HG03108 (cell line): ENCODE measurements around the gene PRKN.

Experiments
- ATAC-seq: cut with Tn5 transposase; IDR thresholded peaks from one replicate; pipeline ENCODE4 v1.9.1; 2021; ENCODE audit warnings: moderate library complexity; ENCODE audit not compliant: unreplicated experiment

Gene PRKN

DNA sequence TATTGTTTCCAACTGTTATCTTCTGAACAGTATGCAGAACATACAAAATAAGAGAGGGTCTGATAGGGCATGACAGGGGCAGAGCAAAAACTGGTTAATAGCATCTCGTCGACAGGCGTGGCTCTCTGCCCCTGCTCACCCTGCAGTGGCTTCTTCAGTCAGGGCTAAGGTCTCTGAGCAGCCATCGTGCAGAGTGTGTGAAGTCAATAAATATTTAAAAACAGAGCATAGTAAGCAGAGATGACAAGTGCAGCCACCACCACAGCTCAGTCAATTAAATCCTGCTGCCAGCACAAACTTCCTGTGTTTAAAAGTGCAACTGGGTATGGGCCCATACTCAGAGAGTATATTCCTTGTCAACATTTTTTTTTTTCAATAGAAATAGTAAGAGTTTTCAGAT is 1080.3 kb downstream of the PRKN start:
- no peak for ATAC-seq

GRCh38 chr6:161644521-161644920 is 1083.0 kb downstream of the PRKN start:
- no peak for ATAC-seq

DNA sequence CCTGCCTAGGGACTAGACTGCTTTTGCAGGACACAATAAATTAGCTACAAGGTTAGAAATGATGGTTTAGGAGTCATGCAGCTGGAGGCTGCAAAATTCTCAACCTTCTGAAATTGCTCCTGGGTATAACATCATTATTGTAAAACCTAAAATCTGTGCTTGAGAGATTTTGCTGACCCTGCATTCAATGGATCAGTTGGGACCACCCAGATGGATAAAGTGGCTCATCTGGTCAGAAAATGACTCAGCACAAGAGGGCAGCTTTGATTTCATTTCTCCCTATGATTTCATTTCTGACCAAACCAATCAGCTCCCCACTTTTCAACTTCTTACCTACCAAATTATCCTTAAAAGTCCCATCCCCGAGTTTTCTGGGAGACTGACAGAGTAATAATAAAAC is 1086.4 kb downstream of the PRKN start:
- ATAC-seq, result no peak

GRCh38 chr6:161639772-161640171 is 1087.8 kb downstream of the PRKN start:
- no peak for ATAC-seq

GRCh38 chr6:161637658-161638057 is 1089.9 kb downstream of the PRKN start:
- no peak for ATAC-seq

DNA sequence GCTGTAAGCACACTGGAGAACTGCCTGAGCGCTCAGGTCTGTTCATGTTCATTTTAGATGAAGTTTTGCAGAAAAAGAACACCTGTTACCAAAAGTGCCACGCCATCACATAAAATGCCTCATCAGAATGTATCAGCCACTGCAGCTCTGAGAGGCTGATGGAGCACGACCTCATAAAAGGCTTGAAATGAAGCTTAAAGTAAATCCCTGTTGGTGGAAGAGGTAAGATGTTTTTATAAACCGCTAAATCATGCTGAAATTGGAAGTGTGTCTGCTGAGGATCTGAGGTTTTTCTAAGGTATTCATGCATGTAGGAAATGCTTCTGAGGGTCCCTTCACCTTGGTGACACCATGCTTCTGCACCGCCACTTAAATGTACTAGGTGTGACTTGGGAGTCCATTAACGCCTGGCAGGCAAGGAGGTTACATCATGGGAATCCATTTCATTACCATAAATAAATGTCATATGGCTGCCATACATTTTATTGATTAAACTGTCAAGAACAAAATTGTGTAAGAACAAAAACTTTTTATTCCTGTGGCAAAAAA is 1090.6 kb downstream of the PRKN start:
- ATAC-seq, result no peak

- ATAC-seq, result no peak
Measured at GRCh38 chr6:161635975-161636374, 1091.6 kb downstream of the PRKN start.

DNA sequence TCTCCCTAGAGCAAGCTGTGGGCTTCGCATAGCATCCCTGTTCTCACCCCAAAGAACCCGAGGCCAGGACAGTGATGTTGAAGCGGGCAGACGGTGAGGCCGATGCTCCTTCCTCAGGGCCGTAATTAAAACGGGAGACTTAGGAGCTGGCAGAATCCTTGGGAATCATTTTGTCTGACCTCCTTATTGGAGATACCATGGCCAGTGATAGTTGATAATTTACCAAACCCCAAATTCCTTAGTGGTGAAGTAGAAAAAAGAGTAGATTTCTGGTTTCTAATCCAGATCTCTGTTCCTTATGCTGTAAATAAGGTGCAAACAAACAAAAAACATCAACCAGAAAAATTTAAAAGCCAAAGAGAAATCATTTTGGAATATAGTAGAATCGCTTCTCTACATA is 1092.7 kb downstream of the PRKN start:
- no peak for ATAC-seq

- no peak for ATAC-seq
Measured at GRCh38 chr6:161631676-161632194, 1095.8 kb downstream of the PRKN start.

- no peak for ATAC-seq
Measured at GRCh38 chr6:161630674-161631073, 1096.9 kb downstream of the PRKN start.

- ATAC-seq, result no peak
Measured at GRCh38 chr6:161626132-161626676, 1101.4 kb downstream of the PRKN start.

GRCh38 chr6:161624111-161624510 is 1103.5 kb downstream of the PRKN start:
- ATAC-seq, result no peak

- ATAC-seq, result no peak
Measured at GRCh38 chr6:161622779-161623178, 1104.8 kb downstream of the PRKN start.

GRCh38 chr6:161618831-161619454 is 1108.6 kb downstream of the PRKN start:
- ATAC-seq, result no peak

GRCh38 chr6:161613711-161614110 is 1113.9 kb downstream of the PRKN start:
- no peak for ATAC-seq

- no peak for ATAC-seq
Measured at GRCh38 chr6:161608771-161609170, 1118.8 kb downstream of the PRKN start.

GRCh38 chr6:161607696-161608297 is 1119.8 kb downstream of the PRKN start:
- no peak for ATAC-seq

GRCh38 chr6:161602359-161602758 is 1125.2 kb downstream of the PRKN start:
- ATAC-seq, result no peak

DNA sequence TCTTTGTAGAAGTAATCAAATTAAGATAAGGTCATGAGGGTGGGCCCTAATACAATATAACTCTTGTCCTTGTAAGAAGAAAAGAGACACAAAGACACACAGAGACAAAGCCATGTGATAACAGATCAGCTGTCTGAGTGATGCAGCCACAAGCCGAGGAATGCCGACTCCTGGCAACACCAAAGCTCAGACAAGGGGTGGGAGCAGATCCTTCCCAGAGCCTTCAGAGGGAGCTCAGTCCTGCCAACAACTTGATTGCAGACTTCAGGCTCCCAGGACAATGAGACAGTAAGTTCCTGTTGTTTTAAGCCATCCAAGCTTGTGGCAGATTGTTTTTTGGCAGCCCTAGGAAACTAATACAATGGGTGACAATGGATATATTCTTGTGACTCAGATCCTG is 1128.7 kb downstream of the PRKN start:
- ATAC-seq, result no peak

GRCh38 chr6:161596807-161597520 is 1130.6 kb downstream of the PRKN start:
- no peak for ATAC-seq

GRCh38 chr6:161594412-161594811 is 1133.2 kb downstream of the PRKN start:
- ATAC-seq, result no peak
